ENCODE results near the gene ACBD4. TPM values are rescaled to one million over a fixed set of nuclear protein-coding genes. Genes with fewer than 3 reads are reported as not detected.

The ACBD4 gene
- total and polyA plus RNA-seq, 2 of the 13 experiments (the other 11 are each of a cell fraction or from before 2014, with no cell fraction given), result 16.1 to 26.9 TPM

DNA sequence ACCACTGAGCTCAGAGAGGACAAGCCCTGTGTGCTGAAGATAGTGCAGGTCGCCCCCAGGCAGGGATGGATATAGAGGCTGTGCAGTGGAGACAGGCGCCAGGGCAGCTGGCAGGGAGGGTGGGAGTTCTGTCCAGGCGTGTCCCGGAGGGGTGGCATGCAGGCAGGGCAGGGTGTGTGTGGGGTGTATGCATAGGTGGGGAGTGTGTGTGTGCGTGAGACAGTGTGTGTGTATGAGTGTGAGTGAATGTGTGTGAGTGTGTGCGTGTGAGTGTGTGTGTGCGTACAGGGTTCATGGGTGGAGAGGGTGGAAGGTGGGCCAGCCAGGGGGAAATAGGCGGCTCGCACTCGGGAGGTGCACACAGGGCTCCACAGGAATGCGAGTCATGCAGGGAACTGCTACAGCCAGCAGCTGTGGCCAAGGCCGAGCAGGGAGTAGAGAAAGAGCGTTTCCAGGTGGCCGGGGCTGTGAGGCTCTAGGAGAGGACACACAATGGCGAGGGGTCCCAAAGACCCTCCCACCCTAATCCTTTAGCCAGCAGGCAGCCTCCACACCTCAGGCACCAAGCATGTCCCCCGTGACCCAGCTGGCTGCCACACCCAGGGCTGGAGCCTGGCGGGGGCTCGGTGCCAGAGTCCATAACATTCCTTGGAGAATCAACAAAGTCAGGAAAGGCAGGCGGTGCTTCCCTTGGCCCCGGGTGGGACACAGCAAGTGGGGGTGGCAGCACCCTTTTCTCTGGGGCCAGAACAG lies 7.8 kb upstream of the ACBD4 start (continued):
- no peak for TF ChIP-seq ZNF160 (CRISPR knock-in tag; IDR thresholded peaks at IDR 0.05)
- TF ChIP-seq, protein P1, sequence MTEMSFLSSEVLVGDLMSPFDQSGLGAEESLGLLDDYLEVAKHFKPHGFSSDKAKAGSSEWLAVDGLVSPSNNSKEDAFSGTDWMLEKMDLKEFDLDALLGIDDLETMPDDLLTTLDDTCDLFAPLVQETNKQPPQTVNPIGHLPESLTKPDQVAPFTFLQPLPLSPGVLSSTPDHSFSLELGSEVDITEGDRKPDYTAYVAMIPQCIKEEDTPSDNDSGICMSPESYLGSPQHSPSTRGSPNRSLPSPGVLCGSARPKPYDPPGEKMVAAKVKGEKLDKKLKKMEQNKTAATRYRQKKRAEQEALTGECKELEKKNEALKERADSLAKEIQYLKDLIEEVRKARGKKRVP (CRISPR knock-in tag; IDR thresholded peaks at IDR 0.05), result no peak
- no peak for TF ChIP-seq U2AF2 (IDR thresholded peaks at IDR 0.05; ENCODE audit: low read depth, low read length)
- peak; percentile 62; the same call in 1 of the 2 replicates for TF ChIP-seq FOSL2 (CRISPR knock-in tag; IDR thresholded peaks at IDR 0.05)
- peak; percentile 8; the same call in 1 of the 2 replicates for TF ChIP-seq NFKB2 (CRISPR knock-in tag; IDR thresholded peaks at IDR 0.05; ENCODE audit: borderline replicate concordance)
- no peak for TF ChIP-seq RFXAP (CRISPR knock-in tag; IDR thresholded peaks at IDR 0.05; ENCODE audit: borderline replicate concordance)
- TF ChIP-seq, protein P2, sequence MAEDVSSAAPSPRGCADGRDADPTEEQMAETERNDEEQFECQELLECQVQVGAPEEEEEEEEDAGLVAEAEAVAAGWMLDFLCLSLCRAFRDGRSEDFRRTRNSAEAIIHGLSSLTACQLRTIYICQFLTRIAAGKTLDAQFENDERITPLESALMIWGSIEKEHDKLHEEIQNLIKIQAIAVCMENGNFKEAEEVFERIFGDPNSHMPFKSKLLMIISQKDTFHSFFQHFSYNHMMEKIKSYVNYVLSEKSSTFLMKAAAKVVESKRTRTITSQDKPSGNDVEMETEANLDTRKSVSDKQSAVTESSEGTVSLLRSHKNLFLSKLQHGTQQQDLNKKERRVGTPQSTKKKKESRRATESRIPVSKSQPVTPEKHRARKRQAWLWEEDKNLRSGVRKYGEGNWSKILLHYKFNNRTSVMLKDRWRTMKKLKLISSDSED (CRISPR knock-in tag; IDR thresholded peaks at IDR 0.05), result no peak
- peak; percentile 58; the same call in 1 of the 2 replicates for TF ChIP-seq YEATS4 (CRISPR knock-in tag; IDR thresholded peaks at IDR 0.05; ENCODE audit: borderline replicate concordance)
- no peak for TF ChIP-seq KDM3A (CRISPR knock-in tag; IDR thresholded peaks at IDR 0.05; ENCODE audit: low read depth)
- TF ChIP-seq THYN1 (CRISPR knock-in tag; IDR thresholded peaks at IDR 0.05; ENCODE audit: borderline replicate concordance, low read depth), result no peak
- no peak for TF ChIP-seq STAG1 (CRISPR knock-in tag; IDR thresholded peaks at IDR 0.05)
- TF ChIP-seq, protein P3, sequence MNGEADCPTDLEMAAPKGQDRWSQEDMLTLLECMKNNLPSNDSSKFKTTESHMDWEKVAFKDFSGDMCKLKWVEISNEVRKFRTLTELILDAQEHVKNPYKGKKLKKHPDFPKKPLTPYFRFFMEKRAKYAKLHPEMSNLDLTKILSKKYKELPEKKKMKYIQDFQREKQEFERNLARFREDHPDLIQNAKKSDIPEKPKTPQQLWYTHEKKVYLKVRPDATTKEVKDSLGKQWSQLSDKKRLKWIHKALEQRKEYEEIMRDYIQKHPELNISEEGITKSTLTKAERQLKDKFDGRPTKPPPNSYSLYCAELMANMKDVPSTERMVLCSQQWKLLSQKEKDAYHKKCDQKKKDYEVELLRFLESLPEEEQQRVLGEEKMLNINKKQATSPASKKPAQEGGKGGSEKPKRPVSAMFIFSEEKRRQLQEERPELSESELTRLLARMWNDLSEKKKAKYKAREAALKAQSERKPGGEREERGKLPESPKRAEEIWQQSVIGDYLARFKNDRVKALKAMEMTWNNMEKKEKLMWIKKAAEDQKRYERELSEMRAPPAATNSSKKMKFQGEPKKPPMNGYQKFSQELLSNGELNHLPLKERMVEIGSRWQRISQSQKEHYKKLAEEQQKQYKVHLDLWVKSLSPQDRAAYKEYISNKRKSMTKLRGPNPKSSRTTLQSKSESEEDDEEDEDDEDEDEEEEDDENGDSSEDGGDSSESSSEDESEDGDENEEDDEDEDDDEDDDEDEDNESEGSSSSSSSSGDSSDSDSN (CRISPR knock-in tag; IDR thresholded peaks at IDR 0.05), result peak; percentile 65
- no peak for TF ChIP-seq CREM (IDR thresholded peaks at IDR 0.05)
- no peak for TF ChIP-seq CREM (CRISPR knock-in tag; IDR thresholded peaks at IDR 0.05)
- TF ChIP-seq, protein P4, sequence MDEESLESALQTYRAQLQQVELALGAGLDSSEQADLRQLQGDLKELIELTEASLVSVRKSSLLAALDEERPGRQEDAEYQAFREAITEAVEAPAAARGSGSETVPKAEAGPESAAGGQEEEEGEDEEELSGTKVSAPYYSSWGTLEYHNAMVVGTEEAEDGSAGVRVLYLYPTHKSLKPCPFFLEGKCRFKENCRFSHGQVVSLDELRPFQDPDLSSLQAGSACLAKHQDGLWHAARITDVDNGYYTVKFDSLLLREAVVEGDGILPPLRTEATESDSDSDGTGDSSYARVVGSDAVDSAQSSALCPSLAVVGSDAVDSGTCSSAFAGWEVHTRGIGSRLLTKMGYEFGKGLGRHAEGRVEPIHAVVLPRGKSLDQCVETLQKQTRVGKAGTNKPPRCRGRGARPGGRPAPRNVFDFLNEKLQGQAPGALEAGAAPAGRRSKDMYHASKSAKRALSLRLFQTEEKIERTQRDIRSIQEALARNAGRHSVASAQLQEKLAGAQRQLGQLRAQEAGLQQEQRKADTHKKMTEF (CRISPR knock-in tag; IDR thresholded peaks at IDR 0.05), result peak; percentile 55
- no peak for TF ChIP-seq MAZ (IDR thresholded peaks at IDR 0.05; ENCODE audit: borderline replicate concordance, low read depth, low read length)
- TF ChIP-seq MAZ (CRISPR knock-in tag; IDR thresholded peaks at IDR 0.05; ENCODE audit: low read depth), result no peak
- no peak for TF ChIP-seq KLF13 (CRISPR knock-in tag; IDR thresholded peaks at IDR 0.05)
- no peak for TF ChIP-seq ZNF329 (CRISPR knock-in tag; IDR thresholded peaks at IDR 0.05; ENCODE audit: low read depth)
- TF ChIP-seq DNMT3B (CRISPR knock-in tag; conservative IDR thresholded peaks at IDR 0.05), result no peak
- no peak for TF ChIP-seq NFKBIZ (CRISPR knock-in tag; IDR thresholded peaks at IDR 0.05)
- TF ChIP-seq GPN1 (CRISPR knock-in tag; IDR thresholded peaks at IDR 0.05; ENCODE audit: borderline replicate concordance), result no peak
- no peak for TF ChIP-seq MLLT10 (CRISPR knock-in tag; IDR thresholded peaks at IDR 0.05)
- TF ChIP-seq TEAD3 (CRISPR knock-in tag; optimal IDR thresholded peaks at IDR 0.05; ENCODE audit: borderline replicate concordance), result peak; percentile 92
